Measurements from ENCODE around the gene CD200R1L.

The CD200R1L gene

GRCh38 chr3:112774293-112774926, 72.3 kb downstream of the CD200R1L start:
- Histone ChIP-seq H3K9ac (ENCODE audit: low read depth, low read length, poor library complexity, severe bottlenecking) (no peak overlapping the region), H2AFZ (ENCODE audit: low read length) (no peak overlapping the region), H3K4me1 (ENCODE audit: insufficient read depth, low read length, poor library complexity, severe bottlenecking) (peaks cover 25% of the 10 kb centered on the region)

GRCh38 chr3:112773864-112774263, 72.8 kb downstream of the CD200R1L start:
- Histone ChIP-seq H2AFZ (ENCODE audit: low read length) (no peak overlapping the region), H3K9me3 (ENCODE audit: insufficient read depth, low read depth, low read length) (no peaks in the 10 kb centered on the region), H3F3A (ENCODE audit: low read depth) (no peaks in the 10 kb centered on the region), H3K36me3 (ENCODE audit: insufficient read depth, low read length) (no peaks in the 10 kb centered on the region), H3K4me2 (ENCODE audit: low read depth, low read length, poor library complexity, severe bottlenecking) (no peak overlapping the region), H4K20me1 (ENCODE audit: insufficient read depth, low read length, poor library complexity, severe bottlenecking) (no peaks in the 10 kb centered on the region), H3K4me3 (ENCODE audit: low read length, poor library complexity, severe bottlenecking) (no peak overlapping the region), H3K27me3 (ENCODE audit: insufficient read depth, low read length, poor library complexity, severe bottlenecking) (no peaks in the 10 kb centered on the region), H3K4me1 (ENCODE audit: insufficient read depth, low read length, poor library complexity, severe bottlenecking) (peaks cover 25% of the 10 kb centered on the region), H3K79me2 (ENCODE audit: insufficient read depth, low read length) (no peaks in the 10 kb centered on the region), H3K9me2 (replicated peaks; ENCODE audit: low read depth, low read length) (no peaks in the 10 kb centered on the region), H3K9ac (ENCODE audit: low read depth, low read length, poor library complexity, severe bottlenecking) (no peak overlapping the region)
- no peak for TF ChIP-seq EZH2phosphoT487 (IDR thresholded peaks at IDR 0.05; ENCODE audit: borderline replicate concordance)
- TF ChIP-seq, protein P1, sequence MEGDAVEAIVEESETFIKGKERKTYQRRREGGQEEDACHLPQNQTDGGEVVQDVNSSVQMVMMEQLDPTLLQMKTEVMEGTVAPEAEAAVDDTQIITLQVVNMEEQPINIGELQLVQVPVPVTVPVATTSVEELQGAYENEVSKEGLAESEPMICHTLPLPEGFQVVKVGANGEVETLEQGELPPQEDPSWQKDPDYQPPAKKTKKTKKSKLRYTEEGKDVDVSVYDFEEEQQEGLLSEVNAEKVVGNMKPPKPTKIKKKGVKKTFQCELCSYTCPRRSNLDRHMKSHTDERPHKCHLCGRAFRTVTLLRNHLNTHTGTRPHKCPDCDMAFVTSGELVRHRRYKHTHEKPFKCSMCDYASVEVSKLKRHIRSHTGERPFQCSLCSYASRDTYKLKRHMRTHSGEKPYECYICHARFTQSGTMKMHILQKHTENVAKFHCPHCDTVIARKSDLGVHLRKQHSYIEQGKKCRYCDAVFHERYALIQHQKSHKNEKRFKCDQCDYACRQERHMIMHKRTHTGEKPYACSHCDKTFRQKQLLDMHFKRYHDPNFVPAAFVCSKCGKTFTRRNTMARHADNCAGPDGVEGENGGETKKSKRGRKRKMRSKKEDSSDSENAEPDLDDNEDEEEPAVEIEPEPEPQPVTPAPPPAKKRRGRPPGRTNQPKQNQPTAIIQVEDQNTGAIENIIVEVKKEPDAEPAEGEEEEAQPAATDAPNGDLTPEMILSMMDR (conservative IDR thresholded peaks at IDR 0.05; ENCODE audit: low read length) = no peak

More at GRCh38 chr3:112774293-112774926, 72.3 kb downstream of the CD200R1L start:
- no peaks in the 10 kb centered on the region for H3K79me2 ChIP-seq (ENCODE audit: insufficient read depth, low read length)
- H3K4me2 ChIP-seq (ENCODE audit: low read depth, low read length, poor library complexity, severe bottlenecking) = no peak overlapping the region
- no peak overlapping the region for H3K4me3 ChIP-seq (ENCODE audit: low read length, poor library complexity, severe bottlenecking)
- no peak for TF ChIP-seq EZH2phosphoT487 (IDR thresholded peaks at IDR 0.05; ENCODE audit: borderline replicate concordance)
- TF ChIP-seq, protein P1 (conservative IDR thresholded peaks at IDR 0.05; ENCODE audit: low read length) = no peak
- no peaks in the 10 kb centered on the region for H3K27me3 ChIP-seq (ENCODE audit: insufficient read depth, low read length, poor library complexity, severe bottlenecking)
- H3K9me3 ChIP-seq (ENCODE audit: insufficient read depth, low read depth, low read length) = no peaks in the 10 kb centered on the region
- no peaks in the 10 kb centered on the region for H3F3A ChIP-seq (ENCODE audit: low read depth)
- no peaks in the 10 kb centered on the region for H4K20me1 ChIP-seq (ENCODE audit: insufficient read depth, low read length, poor library complexity, severe bottlenecking)
- H3K36me3 ChIP-seq (ENCODE audit: insufficient read depth, low read length) = no peaks in the 10 kb centered on the region
- H3K9me2 ChIP-seq (replicated peaks; ENCODE audit: low read depth, low read length) = no peaks in the 10 kb centered on the region

DNA sequence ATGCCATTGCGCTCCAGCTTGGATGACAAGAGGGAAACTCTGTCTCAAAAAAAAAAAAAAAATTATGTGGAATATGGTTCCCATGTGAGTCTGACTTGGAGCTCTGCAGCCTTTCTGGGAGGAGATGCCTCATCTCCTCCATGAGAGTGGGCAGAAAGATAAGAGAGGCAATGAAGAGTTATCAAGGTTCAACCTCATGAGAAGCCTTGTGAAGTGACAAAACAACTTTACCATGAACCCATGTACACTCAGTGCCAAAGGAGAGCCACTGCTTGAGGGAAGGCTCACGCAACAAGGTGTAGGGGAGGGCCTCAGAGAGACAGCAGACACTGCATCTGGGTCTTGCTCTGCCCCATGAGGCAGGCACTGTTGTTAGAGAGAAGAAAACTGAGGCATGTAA, 75.7 kb downstream of the CD200R1L start:
- Histone ChIP-seq H3K36me3 (ENCODE audit: insufficient read depth, low read length) (no peaks in the 10 kb centered on the region), H3K27me3 (ENCODE audit: insufficient read depth, low read length, poor library complexity, severe bottlenecking) (no peaks in the 10 kb centered on the region), H2AFZ (ENCODE audit: low read length) (no peak overlapping the region), H3F3A (ENCODE audit: low read depth) (no peaks in the 10 kb centered on the region), H4K20me1 (ENCODE audit: insufficient read depth, low read length, poor library complexity, severe bottlenecking) (no peaks in the 10 kb centered on the region), H3K9me2 (replicated peaks; ENCODE audit: low read depth, low read length) (no peaks in the 10 kb centered on the region), H3K4me1 (ENCODE audit: insufficient read depth, low read length, poor library complexity, severe bottlenecking) (peaks cover 22% of the 10 kb centered on the region), H3K9ac (ENCODE audit: low read depth, low read length, poor library complexity, severe bottlenecking) (no peak overlapping the region), H3K79me2 (ENCODE audit: insufficient read depth, low read length) (no peaks in the 10 kb centered on the region), H3K4me2 (ENCODE audit: low read depth, low read length, poor library complexity, severe bottlenecking) (no peak overlapping the region), H3K4me3 (ENCODE audit: low read length, poor library complexity, severe bottlenecking) (no peak overlapping the region), H3K9me3 (ENCODE audit: insufficient read depth, low read depth, low read length) (no peaks in the 10 kb centered on the region)
- TF ChIP-seq EZH2phosphoT487 (IDR thresholded peaks at IDR 0.05; ENCODE audit: borderline replicate concordance) = no peak
- TF ChIP-seq, protein P1 (conservative IDR thresholded peaks at IDR 0.05; ENCODE audit: low read length) = no peak

Data from Loucy (cell line).